NCI-H1417 (cell line): ENCODE results near the gene WDR7.
A peak's percentile ranks its signal among the peaks of the same experiment; 100 is the strongest.

Experiments used
- DNase-seq, 3 experiments: peaks; one replicate each; lab custom pipeline; 2025; lab: John Stamatoyannopoulos, UW

WDR7 gene

GRCh38 chr18:56889621-56890020, 238.5 kb downstream of the WDR7 start:
- no peak for DNase-seq

GRCh38 chr18:56890632-56891031, 239.5 kb downstream of the WDR7 start:
- no peak for DNase-seq

- DNase-seq, result no peak
These were observed 240.0 kb downstream of the WDR7 start for GRCh38 chr18:56891116-56891515.

GRCh38 chr18:56891870-56892269, 240.7 kb downstream of the WDR7 start:
- DNase-seq, result no peak

GRCh38 chr18:56897122-56897521, 246.0 kb downstream of the WDR7 start:
- DNase-seq, result no peak

- DNase-seq, result no peak
These were observed 248.5 kb downstream of the WDR7 start for GRCh38 chr18:56899660-56900059.

- no peak for DNase-seq
These were observed 249.3 kb downstream of the WDR7 start for GRCh38 chr18:56900195-56901094.

GRCh38 chr18:56901919-56902318, 250.8 kb downstream of the WDR7 start:
- DNase-seq, result no peak

GRCh38 chr18:56902653-56903052, 251.5 kb downstream of the WDR7 start:
- no peak for DNase-seq

- no peak for DNase-seq
These were observed 252.5 kb downstream of the WDR7 start for GRCh38 chr18:56903686-56904085.

GRCh38 chr18:56907771-56908170, 256.6 kb downstream of the WDR7 start:
- DNase-seq, result no peak

GRCh38 chr18:56910237-56910636, 259.1 kb downstream of the WDR7 start:
- DNase-seq, result no peak

GRCh38 chr18:56910967-56911366, 259.8 kb downstream of the WDR7 start:
- peak in 2 of 3 experiments; percentile 74 to 96 for DNase-seq

- peak in 1 of 3 experiments; percentile 84 for DNase-seq
These were observed 262.8 kb downstream of the WDR7 start for GRCh38 chr18:56913941-56914340.

GRCh38 chr18:56919190-56919589, 268.0 kb downstream of the WDR7 start:
- peak in 1 of 3 experiments; percentile 60 for DNase-seq

- no peak for DNase-seq
These were observed 270.8 kb downstream of the WDR7 start for GRCh38 chr18:56921896-56922480.

GRCh38 chr18:56926734-56927133, 275.6 kb downstream of the WDR7 start:
- DNase-seq, result peak in 1 of 3 experiments; percentile 42

GRCh38 chr18:56927786-56928185, 276.6 kb downstream of the WDR7 start:
- DNase-seq, result no peak

GRCh38 chr18:56929886-56930285, 278.7 kb downstream of the WDR7 start:
- DNase-seq, result no peak

- DNase-seq, result no peak
These were observed 282.3 kb downstream of the WDR7 start for GRCh38 chr18:56933472-56933871.

GRCh38 chr18:56934131-56934530, 283.0 kb downstream of the WDR7 start:
- no peak for DNase-seq

- no peak for DNase-seq
These were observed 283.7 kb downstream of the WDR7 start for GRCh38 chr18:56934906-56935305.

- peak in 1 of 3 experiments; percentile 49 for DNase-seq
These were observed 284.4 kb downstream of the WDR7 start for GRCh38 chr18:56935434-56936040.
